Mucosa of descending colon (tissue), 3 donors: ENCODE data around the gene SHKBP1. TPM values are rescaled to one million over a fixed set of nuclear protein-coding genes. Genes with fewer than 3 reads are reported as not detected.

Experiments used
- ATAC-seq: fragments of 200-7000 bp; cut with Tn5 transposase; one replicate; pipeline ENCODE4 v1.9.1; 2020; ENCODE audit warnings: mild to moderate bottlenecking, moderate library complexity
- DNase-seq, 3 donors: peaks; one replicate each; pipeline ENCODE4 v3.0.0-alpha.2; 2020
- H3K36me3 ChIP-seq: fragments of 200-600 bp; one replicate; pipeline ENCODE4 v1.8.0; 2021; ENCODE audit warnings: low read depth, mild to moderate bottlenecking
- H3K4me1 ChIP-seq: fragments of 200-600 bp; one replicate; pipeline ENCODE4 v1.8.0; 2021; ENCODE audit warnings: low read depth, mild to moderate bottlenecking
- H3K4me3 ChIP-seq: fragments of 200-600 bp; one replicate; pipeline ENCODE4 v1.8.0; 2021; ENCODE audit warnings: mild to moderate bottlenecking
- H3K9me3 ChIP-seq: fragments of 200-600 bp; one replicate; pipeline ENCODE4 v1.8.0; 2021; ENCODE audit warnings: mild to moderate bottlenecking
- intact Hi-C, 2 donors: fragments of 100-400 bp; cut with DNase I in 1 of 2; cut with micrococcal nuclease in 1 of 2; formaldehyde crosslinking; loops; one replicate each; pipeline versions ENCODE4 v1.11.0 to v1.11.1; 2022; cut with DNase I, micrococcal nuclease
- total RNA-seq, 3 donors: library from RNA; stranded (reverse); fragmentation: NEBNext Ultra II Directional in 2 of 3; extraction: Animal tissue kit (Norgen Biotek cat#: 25700) in 2 of 3; gene quantifications; one replicate each; pipeline versions ENCODE4 v1.2.1 to v1.2.4, GENCODE V29; 2021 to 2023
- TF ChIP-seq, protein P1 (sequence below): fragments of 200-600 bp; IDR thresholded peaks from one replicate; pipeline ENCODE4 v1.8.0; 2022; ENCODE audit warnings: antibody characterized with exemption, mild to moderate bottlenecking
- donor health status: DM: no; HTN: no; CAD: no; lungs with moderate emphysema.
- donor health status: DM: no; HTN: no; CAD: no.
- donor health status: DM: no; HTN: yes; CAD: no.

SHKBP1 gene
- total RNA-seq, 3 donors from 2014 or later = 58.1 to 70.6 (median 62.2) TPM

DNA sequence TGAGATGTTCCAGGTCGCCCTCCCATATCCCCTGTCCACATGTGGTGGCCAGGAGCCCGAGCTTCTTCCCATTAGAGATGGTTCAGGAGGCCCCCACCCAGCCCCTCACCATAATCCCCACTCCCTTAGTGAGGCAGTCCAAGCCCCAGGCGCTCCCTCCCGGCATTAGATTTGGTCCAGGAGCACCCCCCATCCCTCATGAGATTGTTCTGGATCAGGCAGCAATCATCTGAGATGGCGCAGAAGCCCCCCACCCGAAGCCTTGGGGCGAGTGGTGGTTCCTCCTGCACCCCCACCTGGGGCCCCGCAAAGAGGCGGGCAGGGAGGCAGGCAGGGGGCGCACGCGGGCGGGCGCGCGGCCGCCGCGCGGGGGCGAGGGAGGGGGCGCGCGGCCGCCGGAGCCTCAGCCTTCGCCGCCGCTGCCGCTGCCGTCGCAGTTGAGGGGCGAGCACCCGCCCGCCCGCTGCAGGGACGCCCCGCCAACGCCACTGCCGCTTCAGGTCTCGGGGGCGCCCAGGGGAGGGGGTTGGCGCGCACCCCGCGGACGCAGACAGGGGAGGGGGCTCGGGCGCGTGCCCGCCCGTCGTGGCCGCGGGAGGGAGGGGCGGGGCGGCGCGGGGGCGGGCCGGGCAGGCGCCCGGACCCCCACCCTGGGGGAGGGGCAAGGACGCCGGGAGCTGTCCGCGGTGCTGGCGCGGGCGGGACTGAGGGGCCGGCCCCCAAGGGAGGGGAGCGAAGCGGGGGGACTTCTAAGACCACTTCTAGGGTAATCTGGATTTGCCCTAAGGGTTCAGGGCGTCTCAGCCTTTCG lies 46.4 kb upstream of the SHKBP1 start:
- H3K4me1 ChIP-seq = peaks cover 8% of the 10 kb centered on the region
- peaks cover 6% of the 10 kb centered on the region for H3K9me3 ChIP-seq
- TF ChIP-seq, protein P1, sequence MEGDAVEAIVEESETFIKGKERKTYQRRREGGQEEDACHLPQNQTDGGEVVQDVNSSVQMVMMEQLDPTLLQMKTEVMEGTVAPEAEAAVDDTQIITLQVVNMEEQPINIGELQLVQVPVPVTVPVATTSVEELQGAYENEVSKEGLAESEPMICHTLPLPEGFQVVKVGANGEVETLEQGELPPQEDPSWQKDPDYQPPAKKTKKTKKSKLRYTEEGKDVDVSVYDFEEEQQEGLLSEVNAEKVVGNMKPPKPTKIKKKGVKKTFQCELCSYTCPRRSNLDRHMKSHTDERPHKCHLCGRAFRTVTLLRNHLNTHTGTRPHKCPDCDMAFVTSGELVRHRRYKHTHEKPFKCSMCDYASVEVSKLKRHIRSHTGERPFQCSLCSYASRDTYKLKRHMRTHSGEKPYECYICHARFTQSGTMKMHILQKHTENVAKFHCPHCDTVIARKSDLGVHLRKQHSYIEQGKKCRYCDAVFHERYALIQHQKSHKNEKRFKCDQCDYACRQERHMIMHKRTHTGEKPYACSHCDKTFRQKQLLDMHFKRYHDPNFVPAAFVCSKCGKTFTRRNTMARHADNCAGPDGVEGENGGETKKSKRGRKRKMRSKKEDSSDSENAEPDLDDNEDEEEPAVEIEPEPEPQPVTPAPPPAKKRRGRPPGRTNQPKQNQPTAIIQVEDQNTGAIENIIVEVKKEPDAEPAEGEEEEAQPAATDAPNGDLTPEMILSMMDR = no peak
- ATAC-seq = no peak
- no peak overlapping the region for H3K4me3 ChIP-seq
- DNase-seq = peak in 2 of 3 donors; percentile 23 to 49
- H3K36me3 ChIP-seq = no peaks in the 10 kb centered on the region
- intact Hi-C loops = no loop called here

DNA sequence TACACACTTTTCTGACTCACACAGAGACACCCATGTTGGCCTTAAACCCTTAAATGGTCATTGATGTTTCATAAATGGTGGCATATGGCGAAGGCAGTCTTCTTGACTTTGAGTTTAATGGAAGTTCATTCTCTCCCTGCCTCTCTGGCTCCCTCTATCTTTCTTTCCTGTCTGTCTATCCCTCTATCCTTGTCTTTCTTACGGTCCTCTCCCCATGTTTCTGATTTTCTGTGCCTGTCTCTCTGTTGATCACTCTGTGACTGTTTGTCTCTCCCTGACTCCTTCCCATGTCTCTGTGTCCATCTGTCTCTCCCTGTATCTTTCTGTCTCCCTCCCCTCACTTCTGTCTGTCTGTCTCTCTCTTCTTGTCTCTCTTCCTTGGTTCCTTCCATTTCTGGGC lies 43.2 kb upstream of the SHKBP1 start:
- TF ChIP-seq, protein P1 = no peak
- DNase-seq (no peak), ATAC-seq (no peak)
- Histone ChIP-seq H3K4me1 (peaks cover 8% of the 10 kb centered on the region), H3K9me3 (peaks cover 6% of the 10 kb centered on the region), H3K36me3 (no peaks in the 10 kb centered on the region), H3K4me3 (no peak overlapping the region)
- intact Hi-C loops = no loop called here

DNA sequence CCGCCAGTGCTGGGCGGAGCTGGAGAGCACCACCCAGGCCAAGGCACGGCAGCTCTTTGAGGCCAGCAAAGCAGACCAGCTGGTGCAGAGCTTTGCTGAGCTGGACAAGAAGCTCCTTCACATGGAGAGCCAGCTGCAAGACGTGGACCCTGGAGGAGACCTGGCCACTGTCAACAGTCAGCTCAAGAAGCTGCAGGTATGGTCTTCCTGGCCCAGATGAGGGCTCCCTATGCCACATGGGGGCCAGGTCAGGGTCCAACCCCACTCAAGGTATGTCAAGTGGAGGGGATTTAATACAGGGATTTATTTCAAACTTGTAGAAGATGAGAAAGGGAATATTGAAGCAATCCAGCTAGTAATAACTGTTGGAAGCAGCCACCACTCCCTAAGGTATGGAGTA lies 42.5 kb upstream of the SHKBP1 start:
- intact Hi-C loops = no loop called here
- ATAC-seq = no peak
- TF ChIP-seq, protein P1 = no peak

DNA sequence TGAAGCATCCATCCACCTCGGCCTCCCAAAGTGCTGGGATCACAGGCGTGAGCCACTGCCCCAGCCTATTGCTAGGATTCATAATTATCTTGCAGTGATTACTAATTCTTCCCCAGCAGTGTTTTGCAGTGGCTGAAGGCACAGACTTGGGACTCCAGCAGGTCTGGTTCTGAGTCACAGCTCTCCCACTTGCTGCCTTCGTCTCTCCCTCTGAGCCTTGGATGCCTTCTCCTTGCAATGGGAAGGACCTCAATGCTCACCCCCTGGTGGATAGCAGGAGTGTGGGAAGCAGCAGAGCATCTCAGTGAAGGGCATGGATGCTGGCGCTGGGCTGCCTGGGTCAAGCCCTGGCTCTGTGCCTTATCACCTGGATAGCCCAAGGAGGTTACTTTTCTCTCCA lies 37.6 kb upstream of the SHKBP1 start:
- TF ChIP-seq, protein P1 = no peak
- H3K9me3 ChIP-seq = peaks cover 4% of the 10 kb centered on the region
- DNase-seq = no peak
- no peaks in the 10 kb centered on the region for H3K4me1 ChIP-seq
- no peaks in the 10 kb centered on the region for H3K36me3 ChIP-seq
- intact Hi-C loops = no loop called here
- no peak for ATAC-seq
- H3K4me3 ChIP-seq = no peak overlapping the region

More for the DNA sequence above, 42.5 kb upstream of the SHKBP1 start:
- no peak for DNase-seq
- peaks cover 6% of the 10 kb centered on the region for H3K9me3 ChIP-seq
- H3K4me1 ChIP-seq = peaks cover 8% of the 10 kb centered on the region
- H3K36me3 ChIP-seq = no peaks in the 10 kb centered on the region
- no peak overlapping the region for H3K4me3 ChIP-seq

DNA sequence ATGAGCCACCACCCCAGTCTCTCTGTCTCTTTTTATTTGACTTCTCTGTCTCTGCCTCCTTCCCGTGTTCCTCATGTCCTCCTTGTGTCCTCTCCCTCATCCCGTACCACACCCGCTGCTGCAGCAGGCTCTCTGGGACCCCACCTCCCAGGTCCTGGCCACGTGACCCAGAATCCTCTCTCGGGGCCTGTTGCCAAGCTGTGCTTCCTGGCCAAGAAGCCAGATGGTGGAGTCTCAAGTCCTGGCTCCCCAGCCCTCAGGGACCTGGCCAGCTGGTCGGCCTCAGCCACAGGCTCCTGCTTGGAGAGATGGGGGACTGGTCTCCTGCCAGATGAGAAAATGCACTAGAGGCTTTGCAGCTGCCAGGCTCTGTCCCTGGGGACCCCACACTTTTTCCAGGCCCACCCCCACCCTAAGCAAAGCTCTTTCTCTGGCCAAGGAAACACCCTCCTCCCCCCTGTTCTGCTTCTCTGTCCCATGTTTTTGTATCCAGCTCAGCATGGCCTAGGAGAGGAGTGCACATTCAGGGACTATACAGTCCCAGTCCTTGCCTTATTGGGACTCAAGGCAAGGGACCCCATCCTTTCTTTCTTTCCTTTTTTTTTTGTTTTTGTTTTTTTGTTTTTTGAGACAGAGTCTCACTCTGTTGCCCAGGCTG lies 34.3 kb upstream of the SHKBP1 start:
- Histone ChIP-seq H3K4me3 (no peak overlapping the region), H3K4me1 (no peaks in the 10 kb centered on the region), H3K36me3 (no peaks in the 10 kb centered on the region), H3K9me3 (no peaks in the 10 kb centered on the region)
- ATAC-seq (peak; percentile 51), DNase-seq (peak; percentile 58 to 72 (median 67))
- TF ChIP-seq, protein P1 = no peak
- intact Hi-C loops = loop anchor here in 1 of 2 donors (10.0 kb wide), 1 partner anchor 52 kb away; no protein-coding TSS in a partner anchor
